AG10803 (cell line): ENCODE measurements around the gene PGA4.
"Not testable (repeated sequence)": the region's sequence is repeated elsewhere in the genome, so short reads cannot be mapped to it uniquely, and the experiment has no call there.

ENCODE experiments used
- DNase-seq: peaks from one replicate; pipeline ENCODE4 v3.0.0; 2010; ENCODE audit warnings: low read depth
- H3K4me3 ChIP-seq: 2 replicates; pipeline ENCODE4 v1.5.1; 2011; ENCODE audit warnings: mild to moderate bottlenecking, low read length, control low read depth
- TF ChIP-seq, protein P1 (sequence below): conservative IDR thresholded peaks from 2 replicates; pipeline ENCODE4 v1.5.1; 2011; ENCODE audit warnings: mild to moderate bottlenecking, low read length, control low read depth, inconsistent platforms

PGA4 gene

GRCh38 chr11:61194981-61195695 lies 27.0 kb upstream of the PGA4 start:
- no peak for DNase-seq
- no peak overlapping the region for H3K4me3 ChIP-seq
- TF ChIP-seq, protein P1, sequence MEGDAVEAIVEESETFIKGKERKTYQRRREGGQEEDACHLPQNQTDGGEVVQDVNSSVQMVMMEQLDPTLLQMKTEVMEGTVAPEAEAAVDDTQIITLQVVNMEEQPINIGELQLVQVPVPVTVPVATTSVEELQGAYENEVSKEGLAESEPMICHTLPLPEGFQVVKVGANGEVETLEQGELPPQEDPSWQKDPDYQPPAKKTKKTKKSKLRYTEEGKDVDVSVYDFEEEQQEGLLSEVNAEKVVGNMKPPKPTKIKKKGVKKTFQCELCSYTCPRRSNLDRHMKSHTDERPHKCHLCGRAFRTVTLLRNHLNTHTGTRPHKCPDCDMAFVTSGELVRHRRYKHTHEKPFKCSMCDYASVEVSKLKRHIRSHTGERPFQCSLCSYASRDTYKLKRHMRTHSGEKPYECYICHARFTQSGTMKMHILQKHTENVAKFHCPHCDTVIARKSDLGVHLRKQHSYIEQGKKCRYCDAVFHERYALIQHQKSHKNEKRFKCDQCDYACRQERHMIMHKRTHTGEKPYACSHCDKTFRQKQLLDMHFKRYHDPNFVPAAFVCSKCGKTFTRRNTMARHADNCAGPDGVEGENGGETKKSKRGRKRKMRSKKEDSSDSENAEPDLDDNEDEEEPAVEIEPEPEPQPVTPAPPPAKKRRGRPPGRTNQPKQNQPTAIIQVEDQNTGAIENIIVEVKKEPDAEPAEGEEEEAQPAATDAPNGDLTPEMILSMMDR, result no peak

DNA sequence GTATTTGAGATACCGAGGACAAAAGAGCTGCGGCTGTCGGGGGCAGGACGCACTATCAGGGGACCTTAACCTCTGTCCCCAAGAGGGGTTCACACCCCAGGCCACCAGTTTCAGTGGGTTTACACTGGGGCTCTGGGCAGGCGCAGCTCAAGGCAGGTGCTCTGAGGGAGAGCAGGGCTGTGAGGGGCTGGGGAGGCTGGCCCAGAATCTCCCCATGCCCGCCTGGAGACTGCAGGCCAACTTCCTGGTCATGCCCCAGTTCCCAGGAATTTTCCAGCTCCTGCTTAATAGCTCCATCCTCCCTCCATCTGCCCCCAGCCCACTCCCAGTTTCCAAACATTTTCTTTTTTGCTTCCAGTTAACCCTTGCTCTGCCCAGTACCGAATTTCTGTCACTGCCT lies 26.4 kb upstream of the PGA4 start:
- no peak overlapping the region for H3K4me3 ChIP-seq
- DNase-seq, result no peak
- TF ChIP-seq, protein P1, result no peak

DNA sequence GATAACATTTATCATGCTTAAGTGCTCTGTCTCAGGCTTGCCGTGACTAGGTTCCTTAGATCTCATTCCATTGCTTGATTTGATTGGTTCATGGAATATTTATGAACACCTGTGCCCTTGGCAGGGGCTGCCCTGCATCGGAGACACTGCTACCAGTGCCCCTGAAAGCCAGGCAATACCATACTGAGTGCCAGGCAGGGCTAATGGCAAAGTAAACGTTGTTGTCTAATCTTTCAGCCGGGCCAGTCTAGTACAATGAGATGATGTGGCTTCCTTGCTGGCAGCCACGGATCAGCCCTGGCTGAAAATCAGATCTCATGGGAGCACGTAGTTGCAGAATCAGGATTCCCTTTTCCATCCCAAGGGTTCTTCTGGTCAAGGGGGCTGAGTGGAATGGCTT lies 23.8 kb upstream of the PGA4 start:
- DNase-seq, result no peak
- H3K4me3 ChIP-seq, result no peak overlapping the region
- TF ChIP-seq, protein P1, result no peak

DNA sequence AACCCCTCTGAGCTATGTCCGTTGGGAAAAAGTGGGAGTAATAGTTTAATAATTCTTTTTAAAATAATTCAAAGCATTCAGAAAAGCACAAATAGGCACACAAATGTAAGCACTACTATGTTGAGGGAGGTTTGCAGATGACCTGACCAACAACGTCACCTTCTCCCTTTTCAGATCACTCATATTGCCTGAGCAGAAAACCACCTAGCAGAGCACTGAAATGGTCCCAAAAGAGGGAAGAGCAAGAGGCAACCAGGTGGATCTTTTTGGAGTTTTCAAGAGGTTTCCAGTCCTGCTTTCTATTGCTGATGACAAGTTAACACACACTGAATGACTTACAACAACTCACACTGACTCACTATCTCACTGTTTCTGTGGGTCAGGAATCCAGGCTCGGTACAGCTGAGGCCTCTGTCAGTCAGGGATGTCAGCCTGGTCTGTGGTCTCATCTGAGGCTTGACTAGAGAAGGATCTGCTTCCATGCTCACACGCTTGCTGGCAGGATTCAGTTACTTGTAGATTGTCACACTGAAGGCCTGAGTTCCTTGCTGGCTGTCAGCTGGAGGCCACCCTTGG lies 23.1 kb upstream of the PGA4 start:
- TF ChIP-seq, protein P1, result no peak
- no peak for DNase-seq

DNA sequence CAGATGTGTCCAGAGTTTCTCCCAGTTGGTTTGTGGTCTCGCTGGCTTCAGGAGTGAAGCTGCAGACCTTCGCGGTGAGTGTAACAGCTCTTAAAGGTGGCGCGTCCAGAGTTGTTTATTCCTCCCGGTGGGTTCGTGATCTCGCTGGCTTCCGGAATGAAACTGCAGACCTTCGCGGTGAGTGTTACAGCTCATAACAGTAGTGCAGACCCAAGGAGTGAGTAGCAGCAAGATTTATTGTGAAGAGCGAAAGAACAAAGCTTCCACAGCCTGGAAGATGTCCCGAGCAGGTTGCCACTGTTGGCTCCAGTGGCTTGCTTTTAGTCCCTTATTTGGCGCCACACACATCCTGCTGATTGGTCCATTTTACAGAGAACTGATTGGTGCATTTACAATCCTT lies 20.7 kb upstream of the PGA4 start:
- no peak overlapping the region for H3K4me3 ChIP-seq
- DNase-seq, result no peak
- TF ChIP-seq, protein P1, result no peak

More for the DNA sequence above, 23.1 kb upstream of the PGA4 start:
- no peak overlapping the region for H3K4me3 ChIP-seq

DNA sequence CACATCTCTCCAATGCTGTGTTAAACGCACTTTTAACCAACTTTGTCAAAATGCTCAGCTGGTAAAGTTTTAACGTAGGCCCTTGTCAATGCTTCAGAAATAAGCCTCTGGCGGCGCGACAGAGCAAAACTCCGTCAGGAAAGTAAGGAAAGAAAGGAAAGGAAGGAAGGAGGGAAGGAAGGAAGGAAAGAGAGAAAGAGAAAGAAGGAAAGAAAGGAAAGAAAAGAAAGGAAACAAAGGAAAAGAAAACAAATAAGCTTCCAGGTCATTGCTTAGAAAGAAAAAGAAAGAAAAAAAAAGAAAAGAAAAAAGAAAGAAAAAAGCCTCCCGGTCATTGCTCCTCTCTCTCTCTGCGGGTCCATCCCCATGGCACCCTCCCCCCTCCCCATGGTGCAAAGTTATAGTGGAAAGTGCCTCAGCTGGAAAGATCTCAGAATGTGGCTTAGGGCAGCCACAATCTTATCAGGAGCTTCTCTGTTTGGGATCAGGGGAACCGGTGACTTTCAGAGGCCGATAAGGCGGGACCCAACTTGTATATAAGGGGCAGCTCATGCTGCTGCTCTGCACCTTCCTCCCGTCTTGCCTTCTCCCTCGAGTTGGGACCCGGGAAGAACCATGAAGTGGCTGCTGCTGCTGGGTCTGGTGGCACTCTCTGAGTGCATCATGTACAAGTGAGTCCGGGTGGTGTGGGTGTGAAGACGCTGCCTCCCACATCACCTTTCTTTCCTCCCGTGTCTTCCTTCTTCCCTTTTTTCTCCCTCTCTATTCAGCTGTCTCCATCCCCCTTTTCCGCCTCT lies 19.0 kb upstream of the PGA4 start, which contains the start of gene PGA3:
PGA3 (plus strand) TSS at position 566 of the 797 bp plus-strand sequence; CDS start at position 616, 50 bp downstream.
- not testable (repeated sequence) for H3K4me3 ChIP-seq, DNase-seq

DNA sequence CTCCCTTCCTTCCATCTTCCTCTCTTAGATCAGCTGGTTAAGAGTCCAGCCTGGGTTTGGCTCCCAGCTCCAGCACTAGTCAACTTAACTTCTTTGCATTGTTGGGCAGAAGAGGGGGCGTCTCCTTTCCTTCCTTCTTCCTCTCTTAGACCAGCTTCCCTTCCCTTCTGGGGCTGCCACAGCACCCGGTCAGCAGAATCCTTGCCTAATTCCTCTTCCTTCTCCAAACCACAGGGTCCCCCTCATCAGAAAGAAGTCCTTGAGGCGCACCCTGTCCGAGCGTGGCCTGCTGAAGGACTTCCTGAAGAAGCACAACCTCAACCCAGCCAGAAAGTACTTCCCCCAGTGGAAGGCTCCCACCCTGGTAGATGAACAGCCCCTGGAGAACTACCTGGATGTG lies 18.3 kb upstream of the PGA4 start:
- not testable (repeated sequence) for H3K4me3 ChIP-seq, DNase-seq

DNA sequence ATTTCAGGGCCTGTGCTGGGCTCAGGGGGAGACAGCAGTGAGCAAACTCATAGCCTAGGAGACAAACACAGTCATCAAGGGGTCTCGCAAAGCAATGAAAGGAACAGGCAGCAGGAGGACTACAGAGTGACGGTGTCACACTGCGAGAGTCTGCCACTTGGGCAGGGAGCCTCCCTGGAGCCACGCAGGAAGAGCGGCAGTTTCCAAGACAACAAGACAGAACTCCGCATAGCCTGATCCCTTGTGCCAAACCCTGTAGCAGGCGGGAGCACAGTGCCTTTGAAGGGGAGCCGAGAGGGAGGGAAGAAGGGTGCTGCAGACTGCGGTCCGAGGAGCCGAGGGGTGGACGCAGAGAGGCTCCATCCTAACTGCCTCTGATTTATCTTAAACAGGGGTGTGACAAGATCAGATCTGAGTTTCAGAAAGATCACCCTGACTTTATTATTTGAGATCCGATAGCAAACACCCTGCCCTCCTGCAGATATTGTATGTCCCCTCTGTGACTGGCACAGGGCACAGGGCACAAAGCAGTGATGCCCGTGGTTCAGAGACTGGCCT lies 17.6 kb upstream of the PGA4 start:
- not testable (repeated sequence) for DNase-seq, H3K4me3 ChIP-seq

DNA sequence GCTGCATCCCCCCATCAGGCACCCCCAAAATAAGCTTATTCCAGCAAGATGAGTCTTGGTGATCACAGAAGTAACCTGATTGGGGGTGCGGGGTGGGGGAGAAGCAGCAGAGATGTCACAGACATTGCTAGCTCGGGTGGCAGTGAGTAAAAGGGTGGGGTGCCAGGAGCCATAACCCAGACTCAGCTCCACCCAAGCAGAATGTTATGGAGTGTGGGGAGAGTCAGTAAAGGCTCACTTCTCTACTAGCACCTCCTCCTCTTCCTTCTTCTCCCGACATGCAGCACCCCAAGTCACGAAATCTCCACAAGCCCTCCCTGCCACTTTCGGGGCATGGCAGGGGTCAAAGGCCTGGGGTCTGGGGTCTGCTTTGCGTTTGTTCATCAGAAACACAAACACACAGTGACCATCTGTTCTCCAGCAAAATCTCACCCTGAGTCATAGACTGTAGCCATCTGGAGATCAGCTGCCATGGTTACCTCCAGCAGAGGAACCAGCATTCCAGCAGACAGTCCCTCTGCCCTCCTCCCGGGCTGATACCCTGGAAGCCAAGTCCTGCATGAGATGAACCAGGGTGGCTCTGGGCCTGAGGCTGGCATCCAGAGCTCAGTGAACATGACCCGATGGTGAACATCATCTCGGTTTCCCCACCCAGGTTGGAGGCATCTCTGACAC lies 14.4 kb upstream of the PGA4 start:
- DNase-seq, H3K4me3 ChIP-seq: not testable (repeated sequence)

DNA sequence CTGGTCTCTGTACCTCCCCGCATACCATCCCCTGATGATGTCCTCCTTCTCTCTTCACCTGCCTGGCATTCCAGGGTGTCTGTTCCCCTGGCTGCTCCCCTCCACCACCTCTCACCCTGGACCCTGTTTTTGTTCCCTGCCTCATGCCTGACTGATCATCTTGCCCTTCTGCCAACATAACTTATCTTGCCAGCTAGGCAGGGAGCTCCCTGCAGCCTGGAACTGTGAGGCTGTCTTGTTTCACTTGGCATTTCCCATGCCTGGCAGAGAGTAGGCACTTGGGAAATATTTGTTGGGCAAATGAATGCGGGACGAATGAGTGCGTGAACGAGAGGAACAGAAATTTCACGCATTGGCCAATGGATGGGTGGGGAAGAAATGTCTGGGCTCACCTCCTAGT lies 11.5 kb upstream of the PGA4 start:
- not testable (repeated sequence) for H3K4me3 ChIP-seq, DNase-seq

- not testable (repeated sequence) for H3K4me3 ChIP-seq, DNase-seq
Observed at GRCh38 chr11:61211327-61211952, 10.7 kb upstream of the PGA4 start.

- H3K4me3 ChIP-seq, DNase-seq: not testable (repeated sequence)
Observed at GRCh38 chr11:61212202-61212601, 9.9 kb upstream of the PGA4 start.
